Measurements from ENCODE around the gene CIZ1.

- TF ChIP-seq CTCF (IDR thresholded peaks at IDR 0.05) (no peak), POLR2A (IDR thresholded peaks at IDR 0.05) (no peak)
Observed at GRCh38 chr9:128149001-128149701, 42.2 kb downstream of the CIZ1 start, which contains the start of gene LCN2.

Data from heart left ventricle (tissue), 13 donors.